Ovary (tissue), 3 donors: ENCODE measurements around the gene ADAT2.

Experiments
- EP300 ChIP-seq: sonication (generic); formaldehyde crosslinking; IDR thresholded peaks from one replicate; pipeline ENCODE4 v1.6.1; 2017; ENCODE audit warnings: antibody characterized with exemption
- POLR2A ChIP-seq: fragments of 450-650 bp; IDR thresholded peaks from one replicate; pipeline ENCODE4 v1.6.1; 2017; ENCODE audit warnings: antibody characterized with exemption, mild to moderate bottlenecking, moderate library complexity
- TF ChIP-seq, protein P1 (sequence below), 3 donors: fragments of 450-650 bp in 2 of 3; fragments of 200-600 bp in 1 of 3; IDR thresholded peaks; one replicate each; pipeline versions ENCODE4 v1.5.1 to v1.8.0; 2016 to 2022; ENCODE audit warnings: antibody characterized with exemption in 3 of 3, mild to moderate bottlenecking in 1 of 3
- donor health status: DM: no; HTN: no; CAD: no.

DNA sequence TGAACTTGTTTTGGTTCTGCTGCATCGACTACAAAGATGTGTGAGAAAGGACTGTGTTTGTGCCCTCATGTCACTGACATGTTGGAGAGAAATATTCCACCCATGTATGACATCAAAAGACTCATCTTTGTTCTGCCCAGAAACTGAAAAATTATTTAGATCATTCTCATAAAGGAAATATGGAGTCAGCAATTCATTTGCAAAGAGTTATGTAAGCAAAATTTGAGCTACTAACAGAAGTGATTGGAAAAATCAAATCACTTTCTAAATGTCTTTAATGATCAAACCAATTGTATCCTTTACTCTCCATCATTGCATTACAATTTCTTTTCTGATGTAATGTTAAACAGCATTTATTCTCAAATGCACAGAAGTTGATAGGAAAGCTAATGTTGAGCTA, 19.3 kb downstream of the ADAT2 start:
- TF ChIP-seq POLR2A, result no peak
- TF ChIP-seq, protein P1, sequence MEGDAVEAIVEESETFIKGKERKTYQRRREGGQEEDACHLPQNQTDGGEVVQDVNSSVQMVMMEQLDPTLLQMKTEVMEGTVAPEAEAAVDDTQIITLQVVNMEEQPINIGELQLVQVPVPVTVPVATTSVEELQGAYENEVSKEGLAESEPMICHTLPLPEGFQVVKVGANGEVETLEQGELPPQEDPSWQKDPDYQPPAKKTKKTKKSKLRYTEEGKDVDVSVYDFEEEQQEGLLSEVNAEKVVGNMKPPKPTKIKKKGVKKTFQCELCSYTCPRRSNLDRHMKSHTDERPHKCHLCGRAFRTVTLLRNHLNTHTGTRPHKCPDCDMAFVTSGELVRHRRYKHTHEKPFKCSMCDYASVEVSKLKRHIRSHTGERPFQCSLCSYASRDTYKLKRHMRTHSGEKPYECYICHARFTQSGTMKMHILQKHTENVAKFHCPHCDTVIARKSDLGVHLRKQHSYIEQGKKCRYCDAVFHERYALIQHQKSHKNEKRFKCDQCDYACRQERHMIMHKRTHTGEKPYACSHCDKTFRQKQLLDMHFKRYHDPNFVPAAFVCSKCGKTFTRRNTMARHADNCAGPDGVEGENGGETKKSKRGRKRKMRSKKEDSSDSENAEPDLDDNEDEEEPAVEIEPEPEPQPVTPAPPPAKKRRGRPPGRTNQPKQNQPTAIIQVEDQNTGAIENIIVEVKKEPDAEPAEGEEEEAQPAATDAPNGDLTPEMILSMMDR (IDR thresholded peaks at IDR 0.05), result no peak
- no peak for TF ChIP-seq EP300
